ENCODE data around the gene NOS3. TPM values are rescaled to one million over a fixed set of nuclear protein-coding genes. Genes with fewer than 3 reads are reported as not detected.
"Not testable (repeated sequence)": the region's sequence is repeated elsewhere in the genome, so short reads cannot be mapped to it uniquely, and the experiment has no call there.

The NOS3 gene
- total and polyA plus RNA-seq, 3 experiments from 2014 or later, result 5.2 to 10.6 (median 9.9) TPM

DNA sequence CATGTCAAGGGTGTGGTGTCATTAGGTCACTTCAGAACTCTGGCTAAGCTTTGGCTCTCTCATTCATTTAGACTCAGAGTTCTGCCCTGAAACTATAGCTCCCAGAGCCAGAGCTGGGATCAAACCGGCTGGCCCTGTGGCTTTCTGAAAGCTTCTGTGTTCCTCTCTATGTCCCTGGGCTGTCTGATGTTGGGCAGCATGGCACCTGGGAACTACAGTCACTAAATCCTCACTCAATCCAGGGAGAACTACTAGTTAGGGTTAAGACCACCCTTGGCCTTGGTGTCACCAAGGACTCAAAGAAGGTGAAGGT, 20.2 kb downstream of the NOS3 start:
- H3K9me3 ChIP-seq (ENCODE audit: low read length), result no peaks in the 10 kb centered on the region
- Mint-ChIP-seq H3K27ac (peak overlapping the region; percentile 93 to 100 (median 96)), H3K4me1 (peaks cover 63 to 84% (median 67%) of the 10 kb centered on the region in 3 donors), H3K36me3 (peaks cover 0 to 2% (median 0%) of the 10 kb centered on the region in 3 donors), H3K4me3 (peak overlapping the region; percentile 34 to 78 (median 48)), H3K27me3 (peaks cover 0 to 10% of the 10 kb centered on the region in 2 donors), H3K9me3 (no peaks in the 10 kb centered on the region)
- peak overlapping the region; percentile 23 for H3K4me3 ChIP-seq (ENCODE audit: low read length)
- peak overlapping the region; percentile 66 for H3K27ac ChIP-seq (ENCODE audit: low read depth, low read length)
- peaks cover 88% of the 10 kb centered on the region for H3K4me1 ChIP-seq (ENCODE audit: insufficient read depth, low read length)
- CTCF ChIA-PET, result interaction anchor here (0.9 to 5.5 kb wide), 9 partner anchors 7 to 232 kb away, joined by 3 to 44 read pairs (median 9); partner anchors contain the start of genes ABCB8 and NOS3
- H3K27me3 ChIP-seq (ENCODE audit: insufficient read depth, low read length, poor library complexity, severe bottlenecking), result no peaks in the 10 kb centered on the region
- H3K36me3 ChIP-seq (ENCODE audit: insufficient read depth, low read length), result no peaks in the 10 kb centered on the region
- DNase-seq, result no peak
- POLR2A ChIA-PET, result interaction anchor here (1.1 kb wide), 1 partner anchor 17 kb away, joined by 3 read pairs; the partner anchor contains the start of gene ABCB8

DNA sequence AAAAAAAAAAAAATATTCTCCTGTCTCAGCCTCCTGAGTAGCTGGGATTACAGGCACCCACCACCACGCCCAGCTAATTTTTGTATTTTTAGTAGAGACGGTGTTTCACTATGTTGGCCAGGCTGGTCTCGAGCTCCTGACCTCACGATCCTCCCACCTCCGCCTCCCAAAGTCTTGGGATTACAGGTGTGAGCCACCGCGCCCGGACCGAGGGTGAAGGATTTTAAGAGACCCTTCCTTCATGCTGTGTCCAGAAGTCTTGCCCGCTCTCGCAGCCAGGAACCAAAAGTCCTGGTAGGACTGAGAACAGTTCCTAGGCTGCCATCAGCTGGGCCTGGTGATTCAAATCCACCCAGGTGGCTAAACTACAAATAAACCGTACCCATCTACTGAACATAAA, 20.8 kb downstream of the NOS3 start:
- peak overlapping the region in 6 of 7 donors; percentile 38 to 58 (median 53) for H3K4me3 Mint-ChIP-seq
- H3K9me3 ChIP-seq (ENCODE audit: low read length); H3K27me3 ChIP-seq (ENCODE audit: insufficient read depth, low read length, poor library complexity, severe bottlenecking); H3K36me3 Mint-ChIP-seq; H3K9me3 Mint-ChIP-seq; H3K4me3 ChIP-seq (ENCODE audit: low read length); H3K36me3 ChIP-seq (ENCODE audit: insufficient read depth, low read length); DNase-seq: not testable (repeated sequence)
- ChIA-PET POLR2A (interaction anchor here (1.1 kb wide), 1 partner anchor 16 kb away, joined by 3 read pairs; the partner anchor contains the start of gene ABCB8), CTCF (interaction anchor here (1.2 to 5.5 kb wide), 6 partner anchors 17 to 233 kb away, joined by 4 to 31 read pairs (median 6); partner anchors contain the start of genes ABCB8 and NOS3)
- peak overlapping the region; percentile 84 to 100 (median 97) for H3K27ac Mint-ChIP-seq
- H3K4me1 ChIP-seq (ENCODE audit: insufficient read depth, low read length), result peaks cover 91% of the 10 kb centered on the region
- peaks cover 0 to 10% of the 10 kb centered on the region in 2 donors for H3K27me3 Mint-ChIP-seq
- peak overlapping the region; percentile 79 for H3K27ac ChIP-seq (ENCODE audit: low read depth, low read length)
- H3K4me1 Mint-ChIP-seq, result peaks cover 64 to 87% (median 64%) of the 10 kb centered on the region in 3 donors

DNA sequence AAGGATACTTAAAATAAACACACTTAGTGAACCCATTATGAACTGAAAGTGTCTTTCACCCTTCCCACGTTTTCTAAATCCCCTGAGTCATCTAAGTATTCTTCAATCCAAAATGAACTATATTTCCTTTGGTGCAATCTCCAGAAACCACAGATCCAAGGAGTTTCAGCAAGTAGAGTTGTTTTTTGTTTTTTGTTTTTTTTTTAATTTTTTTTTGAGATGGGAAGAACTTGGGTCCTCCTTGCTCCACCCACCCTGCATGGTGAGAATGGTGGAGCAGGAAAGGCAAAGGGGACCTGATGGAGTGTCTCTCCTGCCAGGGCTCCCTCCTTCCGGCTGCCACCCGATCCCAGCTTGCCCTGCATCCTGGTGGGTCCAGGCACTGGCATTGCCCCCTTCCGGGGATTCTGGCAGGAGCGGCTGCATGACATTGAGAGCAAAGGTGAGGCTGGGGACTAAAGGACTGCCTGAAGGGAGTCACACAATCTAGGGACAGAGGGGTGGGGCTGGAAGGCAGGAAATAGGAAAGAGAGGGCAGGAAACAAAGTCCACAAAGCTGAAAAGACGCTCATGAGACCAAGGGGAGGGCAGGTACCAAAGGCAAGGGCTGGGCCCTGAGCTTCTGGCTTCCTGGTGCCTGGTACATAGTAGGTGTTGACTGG, 21.3 kb downstream of the NOS3 start:
- Mint-ChIP-seq H3K27ac (peak overlapping the region; percentile 88 to 100 (median 97)), H3K4me1 (peaks cover 62 to 88% (median 65%) of the 10 kb centered on the region in 3 donors), H3K4me3 (peak overlapping the region; percentile 33 to 61 (median 55)), H3K27me3 (peaks cover 0 to 10% of the 10 kb centered on the region in 2 donors), H3K36me3 (peaks cover 0 to 2% (median 0%) of the 10 kb centered on the region in 3 donors), H3K9me3 (no peaks in the 10 kb centered on the region)
- Histone ChIP-seq H3K27ac (ENCODE audit: low read depth, low read length) (peak overlapping the region; percentile 79), H3K27me3 (ENCODE audit: insufficient read depth, low read length, poor library complexity, severe bottlenecking) (no peaks in the 10 kb centered on the region), H3K4me3 (ENCODE audit: low read length) (no peak overlapping the region), H3K9me3 (ENCODE audit: low read length) (no peaks in the 10 kb centered on the region), H3K4me1 (ENCODE audit: insufficient read depth, low read length) (peaks cover 93% of the 10 kb centered on the region), H3K36me3 (ENCODE audit: insufficient read depth, low read length) (no peaks in the 10 kb centered on the region)
- no peak for DNase-seq
- ChIA-PET CTCF (interaction anchor here (1.2 to 5.5 kb wide), 4 partner anchors 18 to 233 kb away, joined by 4 to 31 read pairs (median 5); partner anchors contain the start of gene NOS3), POLR2A (interaction anchor here (0.7 to 1.1 kb wide), 2 partner anchors 16 to 108 kb away, joined by 3 to 4 read pairs; partner anchors contain the start of gene ABCB8)

DNA sequence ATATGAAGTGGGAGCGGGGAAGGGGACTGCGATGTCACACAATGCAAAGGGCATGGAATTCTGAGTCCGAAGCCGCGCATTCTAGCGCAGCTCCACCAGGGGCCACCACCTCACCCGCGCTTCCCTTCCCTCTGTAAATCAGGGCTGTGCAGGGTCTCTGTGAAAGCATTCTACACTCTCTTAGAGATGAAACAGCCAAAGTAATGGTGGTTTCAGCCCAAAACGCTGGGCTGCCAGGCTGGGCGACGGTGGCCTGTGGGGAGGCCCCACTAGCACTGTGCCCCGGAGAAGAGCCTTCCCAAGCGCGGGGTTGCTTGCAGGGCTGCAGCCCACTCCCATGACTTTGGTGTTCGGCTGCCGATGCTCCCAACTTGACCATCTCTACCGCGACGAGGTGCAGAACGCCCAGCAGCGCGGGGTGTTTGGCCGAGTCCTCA, 22.1 kb downstream of the NOS3 start:
- H3K27ac ChIP-seq (ENCODE audit: low read depth, low read length), result peak overlapping the region; percentile 79
- H3K4me1 ChIP-seq (ENCODE audit: insufficient read depth, low read length), result peaks cover 93% of the 10 kb centered on the region
- no peak overlapping the region for H3K4me3 ChIP-seq (ENCODE audit: low read length)

DNA sequence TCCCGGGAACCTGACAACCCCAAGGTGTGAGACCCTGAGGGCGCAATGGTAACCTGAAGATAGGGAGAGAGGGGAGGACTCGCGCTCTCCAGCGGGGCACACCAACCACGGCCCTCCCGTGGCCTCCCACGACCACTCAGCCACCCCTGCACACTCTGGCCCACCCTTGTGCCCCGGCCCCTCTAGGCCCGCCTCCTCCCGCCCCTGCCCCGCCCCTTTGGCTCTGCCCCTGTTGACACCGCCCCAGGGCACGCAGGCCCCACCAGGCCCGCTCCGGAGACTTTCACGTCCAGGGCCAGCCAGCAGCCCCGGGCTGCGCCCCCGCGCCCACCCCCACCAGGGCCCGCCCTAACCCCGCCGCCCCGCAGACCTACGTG, 22.5 kb downstream of the NOS3 start:
- peaks cover 0 to 2% (median 0%) of the 10 kb centered on the region in 3 donors for H3K36me3 Mint-ChIP-seq
- CTCF ChIA-PET, result interaction anchor here (1.0 to 7.6 kb wide), 9 partner anchors 15 to 110 kb away, joined by 3 to 39 read pairs (median 4); partner anchors contain the start of gene ABCB8
- no peak overlapping the region for H3K4me3 ChIP-seq (ENCODE audit: low read length)

More for the DNA sequence above, 22.1 kb downstream of the NOS3 start:
- Mint-ChIP-seq H3K27me3 (peaks cover 0 to 9% of the 10 kb centered on the region in 2 donors), H3K4me3 (peak overlapping the region in 5 of 7 donors; percentile 24 to 99 (median 52)), H3K36me3 (peaks cover 0 to 2% (median 0%) of the 10 kb centered on the region in 3 donors), H3K9me3 (no peaks in the 10 kb centered on the region), H3K27ac (peak overlapping the region; percentile 88 to 100 (median 97)), H3K4me1 (peaks cover 62 to 88% (median 65%) of the 10 kb centered on the region in 3 donors)
- Histone ChIP-seq H3K9me3 (ENCODE audit: low read length) (no peaks in the 10 kb centered on the region), H3K36me3 (ENCODE audit: insufficient read depth, low read length) (no peaks in the 10 kb centered on the region), H3K27me3 (ENCODE audit: insufficient read depth, low read length, poor library complexity, severe bottlenecking) (no peaks in the 10 kb centered on the region)
- peak in 1 of 5 donors; percentile 45 for DNase-seq
- CTCF ChIA-PET, result interaction anchor here (1.0 to 5.5 kb wide), 6 partner anchors 15 to 111 kb away, joined by 3 to 31 read pairs (median 4); partner anchors contain the start of genes ABCB8 and NOS3
- POLR2A ChIA-PET, result no interaction called here

DNA sequence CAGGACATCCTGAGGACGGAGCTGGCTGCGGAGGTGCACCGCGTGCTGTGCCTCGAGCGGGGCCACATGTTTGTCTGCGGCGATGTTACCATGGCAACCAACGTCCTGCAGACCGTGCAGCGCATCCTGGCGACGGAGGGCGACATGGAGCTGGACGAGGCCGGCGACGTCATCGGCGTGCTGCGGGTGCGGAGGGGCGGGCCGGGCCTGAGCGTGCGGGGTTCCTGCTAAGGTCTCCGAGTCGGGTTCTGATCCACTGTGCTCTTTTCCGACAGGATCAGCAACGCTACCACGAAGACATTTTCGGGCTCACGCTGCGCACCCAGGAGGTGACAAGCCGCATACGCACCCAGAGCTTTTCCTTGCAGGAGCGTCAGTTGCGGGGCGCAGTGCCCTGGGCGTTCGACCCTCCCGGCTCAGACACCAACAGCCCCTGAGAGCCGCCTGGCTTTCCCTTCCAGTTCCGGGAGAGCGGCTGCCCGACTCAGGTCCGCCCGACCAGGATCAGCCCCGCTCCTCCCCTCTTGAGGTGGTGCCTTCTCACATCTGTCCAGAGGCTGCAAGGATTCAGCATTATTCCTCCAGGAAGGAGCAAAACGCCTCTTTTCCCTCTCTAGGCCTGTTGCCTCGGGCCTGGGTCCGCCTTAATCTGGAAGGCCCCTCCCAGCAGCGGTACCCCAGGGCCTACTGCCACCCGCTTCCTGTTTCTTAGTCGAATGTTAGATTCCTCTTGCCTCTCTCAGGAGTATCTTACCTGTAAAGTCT, 23.1 kb downstream of the NOS3 start:
- no peaks in the 10 kb centered on the region for H3K9me3 ChIP-seq (ENCODE audit: low read length)
- peaks cover 0 to 2% (median 0%) of the 10 kb centered on the region in 3 donors for H3K36me3 Mint-ChIP-seq
- ChIA-PET POLR2A (interaction anchor here (0.9 to 1.0 kb wide), 4 partner anchors 14 to 72 kb away, joined by 3 to 7 read pairs (median 4); partner anchors contain the start of genes ABCB8 and FASTK), CTCF (interaction anchor here (0.9 to 7.6 kb wide), 11 partner anchors 14 to 110 kb away, joined by 3 to 39 read pairs (median 3); partner anchors contain the start of gene ABCB8)
- H3K27ac Mint-ChIP-seq, result peak overlapping the region; percentile 99 to 100 (median 100)
- no peaks in the 10 kb centered on the region for H3K36me3 ChIP-seq (ENCODE audit: insufficient read depth, low read length)
- no peaks in the 10 kb centered on the region for H3K27me3 ChIP-seq (ENCODE audit: insufficient read depth, low read length, poor library complexity, severe bottlenecking)
- H3K4me3 Mint-ChIP-seq, result peak overlapping the region; percentile 88 to 99 (median 93)
- H3K4me1 ChIP-seq (ENCODE audit: insufficient read depth, low read length), result peaks cover 90% of the 10 kb centered on the region
- peaks cover 0 to 1% (median 0%) of the 10 kb centered on the region in 5 donors for H3K9me3 Mint-ChIP-seq
- H3K27me3 Mint-ChIP-seq, result peaks cover 4 to 9% of the 10 kb centered on the region in 2 donors
- H3K27ac ChIP-seq (ENCODE audit: low read depth, low read length), result peak overlapping the region; percentile 79
- peak overlapping the region; percentile 66 for H3K4me3 ChIP-seq (ENCODE audit: low read length)
- H3K4me1 Mint-ChIP-seq, result peaks cover 61 to 88% (median 67%) of the 10 kb centered on the region in 3 donors
- peak; percentile 88 to 98 (median 95) for DNase-seq

More for the DNA sequence above, 22.5 kb downstream of the NOS3 start:
- H3K4me1 ChIP-seq (ENCODE audit: insufficient read depth, low read length), result peaks cover 93% of the 10 kb centered on the region
- H3K27ac Mint-ChIP-seq, result peak overlapping the region; percentile 99 to 100 (median 100)
- no peaks in the 10 kb centered on the region for H3K9me3 ChIP-seq (ENCODE audit: low read length)
- peaks cover 62 to 88% (median 65%) of the 10 kb centered on the region in 3 donors for H3K4me1 Mint-ChIP-seq
- H3K4me3 Mint-ChIP-seq, result peak overlapping the region in 6 of 7 donors; percentile 89 to 99 (median 94)
- no peak for DNase-seq
- H3K27me3 ChIP-seq (ENCODE audit: insufficient read depth, low read length, poor library complexity, severe bottlenecking), result no peaks in the 10 kb centered on the region
- POLR2A ChIA-PET, result interaction anchor here (0.9 to 1.0 kb wide), 4 partner anchors 15 to 72 kb away, joined by 3 to 7 read pairs (median 4); partner anchors contain the start of genes ABCB8 and FASTK
- H3K36me3 ChIP-seq (ENCODE audit: insufficient read depth, low read length), result no peaks in the 10 kb centered on the region
- H3K9me3 Mint-ChIP-seq, result peaks cover 0 to 1% (median 0%) of the 10 kb centered on the region in 5 donors
- peaks cover 2 to 9% of the 10 kb centered on the region in 2 donors for H3K27me3 Mint-ChIP-seq
- peak overlapping the region; percentile 79 for H3K27ac ChIP-seq (ENCODE audit: low read depth, low read length)

DNA sequence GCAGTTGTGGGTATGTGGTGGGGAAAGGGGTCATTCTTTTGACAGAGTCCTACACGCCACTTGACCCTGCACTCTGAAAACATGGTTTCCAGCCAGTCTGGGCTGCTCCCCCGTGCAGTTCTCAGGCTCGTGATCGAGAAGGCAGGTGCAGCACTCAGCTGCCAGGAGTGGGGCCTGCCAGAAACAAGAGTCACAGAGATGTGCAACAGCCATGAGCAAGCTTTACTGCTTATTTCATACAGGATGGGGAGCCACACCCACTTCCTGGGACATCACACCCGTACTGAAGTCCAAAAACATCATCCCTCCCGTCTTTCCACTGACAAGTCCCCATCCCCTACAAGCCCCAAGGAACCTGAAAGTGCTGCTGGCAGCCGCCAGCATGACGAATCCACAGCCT, 24.1 kb downstream of the NOS3 start:
- peak overlapping the region; percentile 91 to 100 (median 100) for H3K27ac Mint-ChIP-seq
- ChIA-PET CTCF (interaction anchor here (1.1 to 7.6 kb wide), 8 partner anchors 9 to 116 kb away, joined by 3 to 39 read pairs (median 4); partner anchors contain the start of gene ABCB8), POLR2A (no interaction called here)
- Histone ChIP-seq H3K27ac (ENCODE audit: low read depth, low read length) (no peak overlapping the region), H3K4me3 (ENCODE audit: low read length) (no peak overlapping the region), H3K9me3 (ENCODE audit: low read length) (no peaks in the 10 kb centered on the region), H3K36me3 (ENCODE audit: insufficient read depth, low read length) (no peaks in the 10 kb centered on the region), H3K27me3 (ENCODE audit: insufficient read depth, low read length, poor library complexity, severe bottlenecking) (no peaks in the 10 kb centered on the region), H3K4me1 (ENCODE audit: insufficient read depth, low read length) (peaks cover 86% of the 10 kb centered on the region)
- H3K9me3 Mint-ChIP-seq, result peaks cover 0 to 1% (median 0%) of the 10 kb centered on the region in 5 donors
- H3K36me3 Mint-ChIP-seq, result peaks cover 0 to 2% (median 0%) of the 10 kb centered on the region in 3 donors
- peaks cover 9 to 10% of the 10 kb centered on the region in 2 donors for H3K27me3 Mint-ChIP-seq
- H3K4me3 Mint-ChIP-seq, result peak overlapping the region; percentile 65 to 96 (median 89)
- peak in 1 of 5 donors; percentile 48 for DNase-seq
- peaks cover 64 to 89% (median 73%) of the 10 kb centered on the region in 3 donors for H3K4me1 Mint-ChIP-seq

Data from CD8-positive, alpha-beta memory T cell (primary cell).